ENCODE results near the gene LRP3.

LRP3 gene

DNA sequence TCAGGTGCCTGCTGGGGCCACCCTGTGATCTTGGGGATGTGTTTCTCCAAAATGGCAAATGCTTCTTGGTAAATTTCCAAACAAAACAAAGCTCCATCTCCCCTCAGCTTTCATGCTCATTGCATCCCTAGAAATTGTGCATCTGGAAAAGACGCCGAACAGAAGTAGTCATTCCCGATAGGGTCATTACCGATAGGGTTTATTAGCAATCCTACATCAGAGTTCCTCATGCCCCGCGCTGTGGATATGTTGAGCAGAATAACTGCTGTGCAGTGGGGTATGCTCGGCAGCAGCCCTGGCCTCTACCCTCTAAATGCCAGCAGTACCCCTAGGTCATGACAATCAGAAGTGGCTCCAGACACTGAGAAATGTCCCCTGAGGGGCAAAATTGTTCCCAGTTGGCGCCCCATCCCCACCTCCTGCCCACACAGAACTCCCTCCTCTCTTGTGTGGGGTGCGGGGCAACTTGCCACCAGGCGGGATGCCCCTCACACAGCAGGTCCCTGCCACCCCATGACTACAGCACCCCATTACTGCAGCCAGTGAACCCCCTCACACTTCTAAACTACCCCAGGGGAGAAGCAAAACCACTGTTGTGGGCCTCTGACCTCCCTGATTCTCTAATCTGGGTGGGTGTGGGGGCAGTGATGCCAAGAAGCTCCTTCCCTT, 44.5 kb downstream of the LRP3 start:
- no peak for DNase-seq (ENCODE audit: low read depth)

DNA sequence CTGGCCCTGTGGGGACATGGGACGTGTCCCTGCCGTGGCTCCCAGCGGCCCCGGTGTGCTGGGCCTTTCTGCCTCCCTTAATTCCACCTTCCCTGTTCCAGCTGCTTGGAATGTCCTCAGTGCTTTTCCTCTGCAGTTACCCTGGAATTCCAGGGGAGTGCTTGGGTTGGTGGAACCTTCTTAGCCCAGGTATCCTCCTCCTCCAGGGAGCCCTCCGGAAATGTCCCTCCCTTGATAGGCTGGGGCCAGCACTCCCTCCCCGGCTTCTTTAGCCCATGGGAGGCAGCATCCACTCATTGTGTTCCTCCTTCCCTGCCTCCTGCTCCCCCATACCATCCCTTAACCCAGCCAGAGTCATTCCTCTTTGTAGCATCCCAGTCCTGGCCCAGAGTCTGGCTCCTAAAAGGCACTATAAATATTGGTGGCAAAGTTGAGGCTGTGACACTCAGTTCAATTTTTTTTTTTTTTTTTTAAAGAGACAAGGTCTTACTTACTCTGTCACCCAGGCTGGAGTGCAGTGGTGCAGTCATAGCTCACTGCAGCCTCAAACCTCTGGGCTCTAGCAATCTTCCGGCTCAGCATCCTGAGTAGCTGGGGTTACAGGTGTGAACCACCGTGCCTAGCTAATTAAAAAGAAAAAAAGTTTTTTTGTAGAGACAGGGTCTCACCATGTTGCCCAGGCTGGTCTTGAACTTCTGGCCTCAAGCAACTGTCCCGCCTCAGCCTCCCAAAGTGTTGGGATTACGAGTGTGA, 45.3 kb downstream of the LRP3 start:
- DNase-seq (ENCODE audit: low read depth): no peak

DNA sequence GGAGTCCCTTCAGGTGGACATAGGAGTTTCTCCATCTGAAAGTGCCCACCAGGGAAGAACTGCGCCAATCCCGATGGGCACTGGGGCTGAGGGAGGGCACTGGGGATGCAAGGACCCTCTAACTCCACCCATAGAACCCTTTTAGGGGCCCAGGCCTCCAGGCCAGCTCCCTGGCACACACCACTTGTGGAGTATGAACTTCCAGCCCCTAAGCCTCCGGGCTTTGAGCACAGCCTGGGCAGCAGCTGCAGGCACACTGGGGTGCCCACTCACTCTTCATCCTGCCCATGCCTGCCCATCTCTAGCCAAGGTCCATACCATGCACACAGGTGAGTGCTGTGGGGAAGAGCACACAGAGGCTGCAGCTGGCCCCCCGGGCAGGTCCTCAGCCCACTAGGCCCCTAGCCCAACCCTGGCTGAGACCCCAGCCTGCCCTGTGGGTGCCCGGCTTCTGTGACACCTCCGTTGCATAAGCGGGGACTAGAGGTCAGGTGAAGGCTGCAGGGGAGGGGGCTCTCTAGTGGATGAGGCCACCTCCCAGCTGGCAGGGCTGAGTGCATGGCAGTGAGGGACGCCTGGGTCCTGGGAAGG, 46.1 kb downstream of the LRP3 start:
- DNase-seq (ENCODE audit: low read depth): no peak

DNA sequence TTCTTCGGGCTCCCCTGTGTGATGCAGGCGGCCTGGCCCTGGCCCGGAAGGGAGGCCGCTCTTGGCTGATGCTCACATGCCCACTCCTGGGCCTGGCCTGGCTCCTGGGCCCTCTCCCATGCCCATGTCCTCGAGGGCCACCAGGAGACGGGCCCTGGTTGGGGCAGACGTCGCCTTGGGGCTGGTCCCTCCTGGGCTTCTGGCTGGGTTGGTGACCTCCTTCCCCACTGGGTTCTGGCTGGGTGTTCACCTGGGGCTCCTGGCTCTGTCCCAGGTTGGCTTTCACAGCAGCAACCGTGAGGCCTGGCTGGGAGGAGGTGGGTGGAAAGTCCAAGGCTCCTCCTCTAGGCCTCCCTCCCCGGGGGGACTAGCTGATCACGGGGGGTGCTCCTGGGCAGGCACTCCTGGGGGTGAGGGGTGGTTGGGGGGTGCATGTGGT, 47.0 kb downstream of the LRP3 start:
- DNase-seq (ENCODE audit: low read depth): no peak

DNA sequence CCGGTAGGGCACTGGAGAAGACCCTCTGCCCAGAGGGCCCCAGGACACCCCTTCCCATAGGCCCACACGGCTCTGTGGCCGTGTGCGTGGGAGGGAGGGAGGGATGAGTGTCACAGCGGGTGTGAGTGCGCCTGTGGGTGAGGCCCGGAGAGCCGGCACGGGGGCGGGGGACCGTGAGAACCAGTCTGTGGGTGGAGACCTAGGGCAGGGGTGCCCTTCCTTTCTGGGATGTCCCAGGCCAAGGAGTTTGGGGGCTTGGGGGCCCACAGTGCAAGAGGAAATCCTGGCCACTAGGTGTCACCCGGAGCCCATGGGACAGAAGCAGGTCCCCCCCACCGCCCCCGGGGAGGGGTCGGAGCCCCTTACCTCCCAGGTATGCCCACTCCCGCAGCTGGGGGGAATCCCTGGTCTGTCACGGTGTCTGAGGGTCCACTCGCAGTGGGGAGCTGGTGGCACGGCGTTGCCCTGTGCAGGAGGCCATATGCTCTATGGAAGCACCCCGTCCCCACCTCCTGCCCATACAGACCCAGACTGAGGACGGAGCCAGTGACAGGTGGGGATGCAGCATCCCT, 47.5 kb downstream of the LRP3 start:
- DNase-seq (ENCODE audit: low read depth): no peak

DNA sequence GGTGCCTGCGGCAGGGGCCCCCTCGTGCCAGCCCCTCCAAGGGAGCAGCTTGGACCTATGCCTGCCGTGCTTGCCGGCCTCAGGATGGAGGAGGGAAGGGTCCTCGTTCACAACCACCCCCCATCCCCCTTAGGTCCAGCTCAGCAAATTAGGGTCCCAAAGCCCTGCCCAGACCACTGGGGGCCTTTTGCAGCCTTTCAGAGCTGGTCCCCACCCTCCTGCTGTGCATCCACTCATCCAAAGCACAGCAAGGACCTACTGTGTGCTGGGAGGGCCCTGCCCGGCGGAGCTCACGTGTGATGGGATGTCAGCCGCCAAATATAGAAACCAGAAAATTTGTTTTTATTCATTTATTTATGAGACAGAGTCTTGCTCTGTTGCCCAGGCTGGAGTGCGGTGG, 48.0 kb downstream of the LRP3 start:
- DNase-seq (ENCODE audit: low read depth): no peak

DNA sequence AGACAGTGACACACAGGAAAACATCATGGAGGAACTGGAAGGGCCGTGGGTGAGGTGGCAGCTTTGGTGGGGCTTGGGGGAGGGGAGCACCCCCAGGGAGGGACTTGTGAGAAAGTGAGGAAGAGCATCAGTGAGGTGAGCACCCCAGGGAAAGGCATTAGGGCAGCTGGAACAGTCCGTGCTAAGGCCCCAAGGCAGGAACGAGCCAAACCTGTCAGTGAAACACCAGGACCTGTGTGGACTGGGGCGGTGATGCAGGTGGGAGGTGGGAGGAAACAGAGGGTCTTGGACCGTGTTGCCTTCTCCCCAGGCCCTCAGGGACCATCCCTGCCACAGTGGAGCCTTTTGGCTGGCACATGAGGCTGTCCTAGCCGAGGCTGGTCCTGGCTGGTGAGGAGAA, 48.8 kb downstream of the LRP3 start:
- no peak for DNase-seq (ENCODE audit: low read depth)

DNA sequence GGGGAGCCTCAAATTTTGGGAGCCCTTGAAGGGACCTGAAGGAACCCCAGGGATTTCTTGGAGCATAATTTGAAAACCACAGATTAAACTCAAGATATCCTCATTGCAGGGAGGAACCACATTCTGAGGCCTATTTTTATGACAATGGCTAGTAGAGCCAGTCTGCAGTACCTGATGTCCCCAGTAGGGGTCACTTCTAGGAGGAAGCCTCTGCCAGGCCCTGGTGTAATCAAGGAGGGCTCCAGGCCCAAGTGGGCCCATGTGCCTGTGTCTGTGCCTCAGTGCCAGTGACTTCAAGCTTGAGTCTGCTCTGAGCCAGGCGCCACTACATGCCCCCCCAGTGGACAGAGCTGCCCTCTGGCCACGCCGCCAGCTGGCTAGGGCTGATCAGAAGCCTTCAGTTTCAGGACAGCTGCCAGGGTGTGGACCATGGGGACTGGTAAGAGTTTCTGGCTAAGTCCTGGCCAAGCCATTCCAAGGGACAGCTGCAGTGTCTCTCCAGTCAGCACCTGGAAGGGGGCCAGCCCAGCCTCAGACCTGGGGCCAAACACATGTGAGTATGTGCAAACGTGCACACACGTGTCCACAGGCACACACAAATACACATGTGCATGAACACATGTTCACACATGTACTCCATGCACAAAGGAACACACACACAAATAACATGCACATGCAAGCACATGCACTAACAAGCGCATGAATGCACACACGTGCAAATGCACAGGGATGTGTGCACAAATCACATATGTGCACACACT, 52.0 kb downstream of the LRP3 start:
- no peak for DNase-seq (ENCODE audit: low read depth)

DNA sequence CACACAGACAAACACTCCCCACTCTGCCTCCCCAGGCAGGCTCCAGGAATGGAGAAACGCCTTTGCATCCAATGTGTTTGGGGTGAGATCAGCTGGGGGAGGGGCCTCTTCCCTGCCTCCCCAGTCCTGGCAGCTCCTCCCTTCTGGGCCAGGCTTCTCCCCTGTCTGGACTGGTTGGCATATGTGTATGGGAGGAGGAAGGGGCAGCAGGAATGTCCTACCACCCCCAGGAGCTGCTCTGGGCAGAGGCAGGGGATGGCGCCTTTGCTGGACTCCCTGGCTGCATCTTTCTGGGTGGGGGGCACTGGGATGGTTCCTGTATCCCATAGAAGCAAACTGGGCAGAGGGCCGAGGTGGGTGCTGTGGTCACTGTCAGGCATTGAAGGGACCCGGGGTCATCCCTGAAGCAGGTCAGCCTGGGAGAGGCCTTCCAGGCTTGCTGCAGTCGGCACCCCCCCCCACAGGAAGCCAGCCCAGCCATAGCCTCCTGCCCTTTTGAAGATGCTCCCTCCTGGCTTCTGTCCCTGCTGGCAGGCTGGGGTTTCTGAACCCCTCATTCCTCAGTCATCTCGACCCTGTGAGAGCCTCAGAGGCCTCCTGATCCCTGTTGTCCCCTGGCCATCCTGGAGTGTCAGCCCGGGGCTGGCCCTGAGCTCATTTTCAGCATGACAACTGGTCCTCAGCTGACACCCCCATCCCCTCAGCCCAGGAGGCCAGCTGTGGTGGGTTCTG, 52.7 kb downstream of the LRP3 start:
- DNase-seq (ENCODE audit: low read depth): no peak

DNA sequence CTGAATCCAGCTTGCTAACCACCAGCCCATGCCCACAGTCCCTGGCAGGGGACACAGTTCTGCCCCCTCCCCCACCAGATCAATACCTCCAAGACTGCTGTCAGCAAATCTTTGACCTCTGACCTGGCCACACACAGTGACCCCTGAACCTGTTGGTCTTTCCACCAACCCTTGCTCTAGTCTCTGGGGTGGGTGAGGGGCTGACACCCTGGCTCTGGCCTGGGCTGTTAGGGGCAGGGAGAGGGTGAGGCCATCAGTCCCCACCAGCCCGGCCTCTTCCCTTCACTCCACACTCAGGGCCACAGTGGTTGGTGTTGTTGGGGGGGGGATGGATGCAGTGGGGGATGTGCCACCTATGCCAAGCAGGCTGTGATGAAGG, 53.3 kb downstream of the LRP3 start:
- DNase-seq (ENCODE audit: low read depth): no peak

DNA sequence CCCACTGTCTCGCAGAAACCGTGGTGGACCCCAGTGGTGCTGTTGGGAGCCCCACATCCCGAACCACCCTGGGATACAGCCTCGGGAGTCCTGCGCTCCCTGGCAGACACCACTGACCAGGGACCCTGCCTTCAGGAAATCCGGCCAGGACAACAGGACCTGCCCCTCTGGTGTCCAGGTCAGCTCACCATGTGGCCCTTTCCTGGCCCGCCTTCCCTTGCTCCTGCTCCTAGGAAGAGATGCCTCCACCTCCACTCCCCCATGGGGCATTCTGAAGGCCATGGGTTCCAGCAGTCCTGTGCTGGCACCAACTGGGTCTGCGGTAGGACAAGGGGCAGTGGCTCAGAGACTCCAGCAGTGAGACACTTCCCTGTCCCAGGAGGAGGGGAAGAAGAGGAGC, 54.0 kb downstream of the LRP3 start:
- no peak for DNase-seq (ENCODE audit: low read depth)

DNA sequence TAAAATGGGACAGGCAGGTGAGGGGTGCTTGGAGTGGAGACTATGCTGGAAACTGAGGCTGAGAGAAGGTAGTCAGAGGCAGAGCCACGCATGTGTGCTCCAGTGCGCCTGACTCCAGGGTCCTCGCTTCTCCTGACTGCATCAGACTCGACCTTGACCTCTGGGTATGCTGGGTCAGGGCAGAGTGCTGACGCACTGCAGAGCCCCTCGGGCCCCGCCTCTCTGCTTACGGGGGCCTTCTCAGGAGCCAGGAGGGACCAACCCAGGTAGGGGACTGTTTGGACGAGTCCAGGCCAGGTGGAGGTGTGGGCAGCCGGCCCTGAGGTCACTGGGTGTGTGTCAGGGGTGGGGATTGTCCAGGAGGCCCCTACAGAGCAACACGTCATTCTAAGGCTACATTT, 54.4 kb downstream of the LRP3 start:
- no peak for DNase-seq (ENCODE audit: low read depth)

DNA sequence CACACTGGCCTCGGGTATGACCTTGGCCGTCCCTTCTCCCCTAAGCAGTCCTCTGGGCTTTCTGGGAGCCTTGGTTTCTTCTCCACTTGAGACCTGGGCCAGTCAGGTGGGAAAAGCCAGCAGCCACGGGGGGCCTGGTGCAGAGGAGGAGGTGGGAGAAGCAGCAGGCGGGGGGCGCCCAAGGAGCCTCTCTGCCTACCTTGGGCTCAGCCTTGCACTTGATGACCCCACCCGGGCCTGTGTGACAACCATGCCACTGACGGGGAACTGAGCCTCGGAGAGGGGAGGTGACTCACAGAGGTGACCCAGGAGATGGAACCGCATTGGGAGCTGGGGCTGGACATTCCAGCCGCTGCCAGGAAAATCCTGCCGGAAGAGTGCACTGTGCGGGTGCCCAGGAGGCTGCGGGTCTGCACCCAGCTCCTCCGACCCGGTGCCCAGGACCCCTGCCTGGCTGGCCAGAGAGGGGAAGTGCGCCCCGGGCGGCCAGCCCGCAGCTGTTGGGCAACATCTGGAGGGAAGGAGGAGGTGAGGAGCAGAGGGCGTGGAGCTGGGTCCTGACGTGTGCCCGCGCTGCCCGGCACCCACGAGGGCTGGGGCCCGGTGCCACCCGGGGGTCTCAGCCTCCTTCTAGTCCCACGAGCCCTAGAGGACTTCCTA, 55.0 kb downstream of the LRP3 start:
- DNase-seq (ENCODE audit: low read depth): no peak

DNA sequence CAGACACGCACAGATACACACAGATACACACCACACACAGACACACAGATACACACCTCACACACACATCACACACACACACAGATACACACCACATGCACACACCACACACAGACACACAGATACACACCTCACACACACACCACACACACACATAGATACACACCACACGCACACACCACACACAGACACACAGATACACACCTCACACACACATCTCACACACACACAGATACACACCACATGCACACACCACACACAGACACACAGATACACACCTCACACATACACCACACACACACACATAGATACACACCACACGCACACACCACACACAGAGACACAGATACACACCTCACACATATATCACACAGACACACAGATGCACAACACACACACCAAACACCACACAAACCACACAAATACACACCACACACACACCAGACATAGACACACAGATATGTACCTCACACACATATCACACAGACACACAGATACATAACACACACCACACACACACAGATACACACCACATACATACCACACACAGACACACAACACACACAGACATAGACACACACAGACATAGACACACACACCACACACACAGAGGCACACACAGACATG, 55.7 kb downstream of the LRP3 start:
- DNase-seq (ENCODE audit: low read depth): no peak

DNA sequence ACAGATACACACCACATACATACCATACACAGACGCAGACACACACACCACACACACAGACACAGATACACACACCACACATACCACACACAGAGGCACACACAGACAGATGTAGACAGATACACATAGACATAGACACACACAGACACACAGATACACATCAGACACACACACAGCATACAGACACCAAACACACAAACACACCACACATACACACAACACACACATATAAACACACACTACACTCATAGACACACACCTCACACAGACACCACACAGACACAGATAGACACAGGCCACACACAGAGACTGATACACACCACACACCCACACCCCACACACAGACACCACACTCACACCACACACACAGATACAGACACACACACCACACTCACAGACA, 56.4 kb downstream of the LRP3 start:
- no peak for DNase-seq (ENCODE audit: low read depth)

DNA sequence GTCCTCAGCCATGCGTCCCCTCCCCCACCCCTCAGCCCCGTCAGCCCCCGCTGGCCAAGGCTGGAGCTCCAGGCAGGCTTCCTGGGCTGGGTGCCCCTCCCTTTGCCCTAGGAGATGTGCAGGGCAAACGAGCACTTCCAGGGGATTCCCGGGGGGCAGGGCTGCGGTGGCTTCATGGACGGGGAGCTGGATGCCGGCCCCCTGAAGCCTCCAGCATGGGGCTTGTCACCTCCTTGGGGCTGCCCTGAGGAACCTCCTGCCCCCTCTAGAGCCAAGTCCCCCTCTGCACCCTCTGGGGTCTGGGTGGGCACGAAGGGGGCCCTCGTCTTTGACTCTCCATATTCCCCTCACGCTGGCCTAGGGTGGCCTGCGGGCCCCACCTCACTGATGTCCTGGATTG, 56.9 kb downstream of the LRP3 start:
- DNase-seq (ENCODE audit: low read depth): no peak

DNA sequence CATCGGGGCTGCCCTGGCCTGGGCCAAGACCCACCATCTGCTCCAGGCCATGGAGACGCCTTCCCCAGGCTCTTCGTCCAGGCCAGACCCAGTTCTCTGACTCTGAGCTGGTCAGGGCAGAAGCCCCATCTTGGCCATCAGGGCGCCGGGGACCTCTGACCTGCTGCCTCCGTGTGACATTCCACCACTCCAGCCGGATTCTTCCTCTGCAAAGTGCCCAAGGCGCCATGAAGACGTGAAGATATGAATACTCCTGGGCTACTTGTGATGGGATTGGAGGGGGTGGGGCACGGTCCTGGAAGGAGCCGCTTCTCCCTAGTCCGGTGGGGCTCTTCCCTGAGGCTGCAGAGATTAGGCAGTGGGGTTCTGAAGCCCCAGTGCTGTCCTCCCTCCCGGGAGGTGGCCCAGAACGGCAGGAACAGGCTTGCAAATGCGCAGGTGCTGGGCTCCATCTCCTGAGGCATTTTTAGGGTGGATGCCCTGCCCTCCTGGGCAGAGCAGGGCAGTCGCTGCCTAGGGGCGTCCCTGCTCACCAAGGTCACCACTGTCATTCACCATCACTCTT, 57.5 kb downstream of the LRP3 start:
- no peak for DNase-seq (ENCODE audit: low read depth)

DNA sequence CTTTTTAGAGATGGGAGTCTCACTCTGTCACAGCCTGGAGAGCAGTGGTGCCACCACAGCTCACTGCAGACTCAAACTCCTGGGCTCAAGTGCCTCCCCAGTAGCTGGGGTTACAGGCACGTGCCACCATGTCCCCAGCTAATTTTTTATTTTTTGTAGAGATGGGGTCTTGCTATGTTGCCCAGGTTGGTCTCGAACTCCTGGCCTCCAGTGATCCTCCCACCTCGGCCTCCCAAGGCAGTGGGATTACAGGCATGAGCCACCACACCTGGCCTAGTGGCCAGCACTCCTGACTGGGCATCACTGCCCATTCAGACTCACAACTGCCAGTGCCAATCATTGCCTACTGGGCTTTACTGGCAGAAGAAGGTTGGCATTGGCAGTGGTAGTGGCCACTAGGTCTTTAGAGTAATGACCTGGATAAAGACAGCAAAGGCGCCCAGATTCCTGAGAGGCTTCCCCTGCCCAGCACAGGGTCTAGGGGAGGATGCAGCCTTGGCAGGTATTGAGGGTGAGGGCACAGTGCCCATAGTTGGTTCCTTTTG, 58.4 kb downstream of the LRP3 start:
- no peak for DNase-seq (ENCODE audit: low read depth)

DNA sequence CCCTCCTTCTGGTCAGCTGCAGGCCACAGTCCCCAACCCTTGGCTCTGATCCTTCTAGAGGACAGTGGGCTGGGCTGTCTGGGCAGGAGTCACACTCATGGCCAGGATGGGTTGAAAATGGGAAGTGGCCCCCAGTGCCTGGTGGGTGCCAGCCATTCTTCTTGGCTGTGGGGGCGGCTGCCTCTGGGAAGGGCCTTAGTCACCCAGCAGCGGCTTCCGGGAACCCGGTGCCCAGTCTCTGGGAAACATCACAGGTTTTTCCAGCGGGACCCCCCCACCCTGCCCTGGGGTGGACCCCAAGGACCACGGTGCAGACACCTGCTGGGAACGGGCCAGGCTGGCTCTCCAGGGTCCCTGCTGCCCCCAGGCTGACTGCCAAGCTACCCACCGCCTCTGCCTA, 58.8 kb downstream of the LRP3 start:
- no peak for DNase-seq (ENCODE audit: low read depth)

DNA sequence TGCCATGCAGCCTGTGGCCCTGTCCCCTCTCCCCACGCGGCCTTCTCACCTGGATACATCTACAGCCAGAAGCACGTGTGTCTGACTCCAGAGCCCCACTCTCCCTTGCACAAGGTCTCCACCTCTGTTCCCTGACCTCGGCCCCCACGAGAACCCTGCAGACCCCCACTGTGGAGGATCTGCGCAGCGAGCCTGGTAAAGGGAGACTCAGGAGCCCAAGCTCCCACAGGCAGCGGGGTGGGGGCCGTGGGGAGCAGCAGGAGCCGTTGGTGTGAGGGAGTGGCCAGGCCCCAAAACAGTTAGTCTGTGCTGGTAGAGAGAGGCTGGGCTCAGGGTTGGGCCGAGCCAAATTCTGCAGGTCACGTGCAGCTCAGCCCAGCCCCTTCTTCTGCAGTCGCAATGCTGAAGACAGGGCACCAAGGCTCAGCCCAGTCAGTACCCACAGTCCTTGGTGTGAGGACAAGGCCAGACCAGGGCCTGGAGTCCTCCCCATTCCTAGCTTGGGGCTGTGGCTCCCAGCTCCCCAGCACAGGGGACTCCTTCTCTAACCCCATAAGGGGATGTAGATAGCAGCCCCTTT, 60.2 kb downstream of the LRP3 start:
- no peak for DNase-seq (ENCODE audit: low read depth)

Data from activated gamma-delta T cell treated with anti-CD3 and anti-CD28 coated beads, Interleukin-2, amount 50 U/mL, for 16 hours (primary cell).